ENCODE measurements around the gene PIPOX. TPM values are rescaled to one million over a fixed set of nuclear protein-coding genes. Genes with fewer than 3 reads are reported as not detected.

PIPOX gene
- polyA plus RNA-seq, 3 donors: 0.30 to 0.56 TPM; not detected in 1

GRCh38 chr17:29016345-29017210, 26.4 kb upstream of the PIPOX start:
- no peak for DNase-seq
- H3K9ac ChIP-seq (ENCODE audit: insufficient read depth, low read length, poor library complexity, severe bottlenecking): no peak overlapping the region
- H2AFZ ChIP-seq (ENCODE audit: insufficient read depth, low read depth, low read length, poor library complexity, severe bottlenecking): no peak overlapping the region
- Mint-ChIP-seq H3K27me3 (ENCODE audit: low read depth in 3 of 3) (peaks cover 38 to 73% (median 42%) of the 10 kb centered on the region in 3 donors), H3K4me3 (peak overlapping the region in 1 of 2 donors; percentile 14), H3K27ac (no peak overlapping the region), H3K4me1 (peaks cover 12% of the 10 kb centered on the region), H3K36me3 (no peaks in the 10 kb centered on the region), H3K9me3 (peaks cover 0 to 2% (median 0%) of the 10 kb centered on the region in 7 donors)
- peaks cover 4 to 9% of the 10 kb centered on the region in 2 donors for H3K4me1 ChIP-seq (ENCODE audit: control insufficient read depth in 1 of 2, insufficient read depth in 2 of 2, low read length in 2 of 2)
- no peak for TF ChIP-seq CTCF (IDR thresholded peaks at IDR 0.05)
- no peak overlapping the region for H3K27ac ChIP-seq (ENCODE audit: low read depth in 1 of 2, low read length in 2 of 2)
- H4K20me1 ChIP-seq (ENCODE audit: insufficient read depth, low read length): no peaks in the 10 kb centered on the region
- intact Hi-C loops (cut with micrococcal nuclease): no loop called here
- no peaks in the 10 kb centered on the region for H3K79me2 ChIP-seq (ENCODE audit: insufficient read depth, low read length)
- no peaks in the 10 kb centered on the region for H3K9me3 ChIP-seq (replicated peaks in 1 of 2; ENCODE audit: control insufficient read depth in 1 of 2, insufficient read depth in 1 of 2, low read length in 2 of 2)
- peaks cover 20 to 45% of the 10 kb centered on the region in 2 donors for H3K27me3 ChIP-seq (ENCODE audit: control insufficient read depth in 2 of 2, insufficient read depth in 2 of 2, low read length in 2 of 2)
- no peaks in the 10 kb centered on the region for H3K36me3 ChIP-seq (replicated peaks in 1 of 2; ENCODE audit: control insufficient read depth in 1 of 2, insufficient read depth in 2 of 2, low read length in 2 of 2)
- no peak overlapping the region for H3K4me3 ChIP-seq (replicated peaks in 1 of 3; ENCODE audit: low read depth in 2 of 3, low read length in 3 of 3)
- 68% methylated on average over 11 of the region's 13 CpGs for WGBS (ENCODE audit: insufficient coverage)
- no peak overlapping the region for H3K4me2 ChIP-seq (replicated peaks; ENCODE audit: extremely low read depth, low read length, poor library complexity, severe bottlenecking)

GRCh38 chr17:29018788-29019474, 24.0 kb upstream of the PIPOX start:
- Histone ChIP-seq H2AFZ (ENCODE audit: insufficient read depth, low read depth, low read length, poor library complexity, severe bottlenecking) (no peak overlapping the region), H3K4me1 (ENCODE audit: control insufficient read depth in 1 of 2, insufficient read depth in 2 of 2, low read length in 2 of 2) (peaks cover 4 to 9% of the 10 kb centered on the region in 2 donors), H3K9ac (ENCODE audit: insufficient read depth, low read length, poor library complexity, severe bottlenecking) (no peak overlapping the region), H3K27ac (ENCODE audit: low read depth in 1 of 2, low read length in 2 of 2) (no peak overlapping the region), H3K27me3 (ENCODE audit: control insufficient read depth in 2 of 2, insufficient read depth in 2 of 2, low read length in 2 of 2) (peaks cover 20 to 57% of the 10 kb centered on the region in 2 donors), H3K4me3 (replicated peaks in 1 of 3; ENCODE audit: low read depth in 2 of 3, low read length in 3 of 3) (no peak overlapping the region), H3K9me3 (replicated peaks in 1 of 2; ENCODE audit: control insufficient read depth in 1 of 2, insufficient read depth in 1 of 2, low read length in 2 of 2) (no peaks in the 10 kb centered on the region), H4K20me1 (ENCODE audit: insufficient read depth, low read length) (no peaks in the 10 kb centered on the region), H3K4me2 (replicated peaks; ENCODE audit: extremely low read depth, low read length, poor library complexity, severe bottlenecking) (no peak overlapping the region), H3K36me3 (replicated peaks in 1 of 2; ENCODE audit: control insufficient read depth in 1 of 2, insufficient read depth in 2 of 2, low read length in 2 of 2) (no peaks in the 10 kb centered on the region), H3K79me2 (ENCODE audit: insufficient read depth, low read length) (no peaks in the 10 kb centered on the region)
- peaks cover 11% of the 10 kb centered on the region for H3K4me1 Mint-ChIP-seq
- intact Hi-C loops (cut with micrococcal nuclease): no loop called here
- H3K4me3 Mint-ChIP-seq: peak overlapping the region in 1 of 2 donors; percentile 44
- peaks cover 0 to 2% (median 0%) of the 10 kb centered on the region in 7 donors for H3K9me3 Mint-ChIP-seq
- no peak for TF ChIP-seq CTCF (IDR thresholded peaks at IDR 0.05)
- no peaks in the 10 kb centered on the region for H3K36me3 Mint-ChIP-seq
- H3K27ac Mint-ChIP-seq: peak overlapping the region in 1 of 7 donors; percentile 8
- peaks cover 40 to 78% (median 46%) of the 10 kb centered on the region in 3 donors for H3K27me3 Mint-ChIP-seq (ENCODE audit: low read depth in 3 of 3)
- DNase-seq: no peak
- 52% methylated on average over 3 of the region's 6 CpGs for WGBS (ENCODE audit: insufficient coverage)

Measured in CD14-positive monocyte (primary cell).